HL-60 (cell line): ENCODE measurements around the gene TMEM91.

Experiments
- GABPA ChIP-seq: IDR thresholded peaks from 2 replicates; pipeline ENCODE4 v1.6.1; 2012; ENCODE audit warnings: low read depth
- POLR2AphosphoS5 ChIP-seq: IDR thresholded peaks from 2 replicates; pipeline ENCODE4 v1.6.1; 2012; ENCODE audit warnings: low read depth
- TF ChIP-seq, protein P1 (sequence below): IDR thresholded peaks from one replicate; pipeline ENCODE4 v1.5.1; 2011; ENCODE audit warnings: low read length, control low read depth, inconsistent platforms; ENCODE audit not compliant: insufficient read depth

GRCh38 chr19:41330946-41331678 is 45.2 kb upstream of the TMEM91 start:
- TF ChIP-seq POLR2AphosphoS5 (no peak), GABPA (no peak)
- TF ChIP-seq, protein P1, sequence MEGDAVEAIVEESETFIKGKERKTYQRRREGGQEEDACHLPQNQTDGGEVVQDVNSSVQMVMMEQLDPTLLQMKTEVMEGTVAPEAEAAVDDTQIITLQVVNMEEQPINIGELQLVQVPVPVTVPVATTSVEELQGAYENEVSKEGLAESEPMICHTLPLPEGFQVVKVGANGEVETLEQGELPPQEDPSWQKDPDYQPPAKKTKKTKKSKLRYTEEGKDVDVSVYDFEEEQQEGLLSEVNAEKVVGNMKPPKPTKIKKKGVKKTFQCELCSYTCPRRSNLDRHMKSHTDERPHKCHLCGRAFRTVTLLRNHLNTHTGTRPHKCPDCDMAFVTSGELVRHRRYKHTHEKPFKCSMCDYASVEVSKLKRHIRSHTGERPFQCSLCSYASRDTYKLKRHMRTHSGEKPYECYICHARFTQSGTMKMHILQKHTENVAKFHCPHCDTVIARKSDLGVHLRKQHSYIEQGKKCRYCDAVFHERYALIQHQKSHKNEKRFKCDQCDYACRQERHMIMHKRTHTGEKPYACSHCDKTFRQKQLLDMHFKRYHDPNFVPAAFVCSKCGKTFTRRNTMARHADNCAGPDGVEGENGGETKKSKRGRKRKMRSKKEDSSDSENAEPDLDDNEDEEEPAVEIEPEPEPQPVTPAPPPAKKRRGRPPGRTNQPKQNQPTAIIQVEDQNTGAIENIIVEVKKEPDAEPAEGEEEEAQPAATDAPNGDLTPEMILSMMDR = no peak
